Measurements from ENCODE around the gene TBC1D23. TPM values are rescaled to one million over a fixed set of nuclear protein-coding genes. Genes with fewer than 3 reads are reported as not detected.
"Not testable (repeated sequence)": the region's sequence is repeated elsewhere in the genome, so short reads cannot be mapped to it uniquely, and the experiment has no call there.

Gene TBC1D23
- total RNA-seq, 2 experiments from 2014 or later, result 28.6 to 29.3 TPM

DNA sequence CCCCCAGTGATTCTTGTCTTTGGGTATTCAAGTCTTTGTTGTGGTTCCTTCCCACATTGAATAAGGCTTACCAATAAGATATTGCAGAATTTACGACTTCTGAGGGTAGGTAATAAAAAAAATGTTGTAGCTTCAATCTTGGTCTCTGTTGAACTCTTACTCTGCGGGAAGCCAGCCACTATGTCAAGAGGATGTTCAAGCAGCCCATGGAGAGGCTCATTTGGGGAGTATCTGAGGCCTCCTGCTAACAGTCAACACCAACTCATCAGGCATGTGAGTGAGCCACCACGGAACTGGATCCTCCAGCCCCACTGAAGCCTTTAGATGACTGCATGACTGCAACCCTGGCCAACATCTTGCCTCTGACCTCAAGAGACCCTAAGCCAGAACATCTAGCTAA lies 3.2 kb upstream of the TBC1D23 start:
- H3K9me3 Mint-ChIP-seq (ENCODE audit: insufficient read depth), result no peaks in the 10 kb centered on the region
- no peak overlapping the region for H3K4me3 Mint-ChIP-seq
- peaks cover 44% of the 10 kb centered on the region for H3K4me1 Mint-ChIP-seq (ENCODE audit: low read depth)
- ChIA-PET CTCF (interaction anchor here (1.1 to 5.8 kb wide), 9 partner anchors 14 to 425 kb away, joined by 3 to 181 read pairs (median 5); no protein-coding TSS in a partner anchor), POLR2A (no interaction called here)
- H3K36me3 Mint-ChIP-seq (ENCODE audit: low read depth), result no peaks in the 10 kb centered on the region
- ATAC-seq (no peak), DNase-seq (no peak)
- no peaks in the 10 kb centered on the region for H3K27me3 Mint-ChIP-seq (ENCODE audit: low read depth)
- no peak overlapping the region for H3K27ac Mint-ChIP-seq

DNA sequence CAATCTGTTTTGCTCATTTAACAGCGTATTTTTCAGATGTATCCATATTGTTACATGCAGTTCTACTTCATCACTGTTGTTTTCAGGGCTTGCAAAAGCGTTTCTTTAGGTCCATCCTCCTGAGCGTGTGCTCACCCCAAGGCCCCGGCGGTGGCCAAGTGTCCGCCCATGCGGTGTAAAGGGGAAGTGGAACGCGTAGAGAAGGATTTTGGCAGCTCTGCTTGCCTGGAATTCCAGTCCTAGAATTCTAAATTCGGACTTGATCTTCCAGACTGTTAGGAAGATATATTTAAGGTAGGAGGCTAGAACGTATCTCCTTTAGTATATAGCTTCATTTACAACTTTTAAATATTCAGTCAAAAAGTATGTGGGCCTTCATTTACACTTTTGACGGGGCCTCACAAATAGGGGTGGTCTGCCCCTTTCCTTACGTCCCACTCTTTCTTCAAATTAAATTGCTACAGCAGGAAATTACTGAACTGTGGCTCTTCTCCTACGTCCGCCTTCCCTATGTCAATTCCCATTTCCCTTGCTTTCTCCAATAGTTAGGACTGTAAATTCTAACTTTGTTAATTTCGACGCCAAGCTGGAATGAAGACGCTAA lies 609 bp upstream of the TBC1D23 start:
- DNase-seq (no peak), ATAC-seq (no peak)
- POLR2A ChIA-PET, result interaction anchor here (0.6 to 1.9 kb wide), 11 partner anchors 9 to 454 kb away, joined by 3 to 12 read pairs (median 3); partner anchors contain the start of genes LNP1, NIT2, TFG and TOMM70
- Mint-ChIP-seq H3K4me1 (ENCODE audit: low read depth) (peaks cover 51% of the 10 kb centered on the region), H3K4me3 (peak overlapping the region; percentile 88), H3K9me3 (ENCODE audit: insufficient read depth) (no peaks in the 10 kb centered on the region), H3K27ac (peak overlapping the region; percentile 94), H3K36me3 (ENCODE audit: low read depth) (no peaks in the 10 kb centered on the region), H3K27me3 (ENCODE audit: low read depth) (no peaks in the 10 kb centered on the region)
- CTCF ChIA-PET, result interaction anchor here (0.7 to 2.7 kb wide), 13 partner anchors 9 to 437 kb away, joined by 3 to 18 read pairs (median 5); no protein-coding TSS in a partner anchor

DNA sequence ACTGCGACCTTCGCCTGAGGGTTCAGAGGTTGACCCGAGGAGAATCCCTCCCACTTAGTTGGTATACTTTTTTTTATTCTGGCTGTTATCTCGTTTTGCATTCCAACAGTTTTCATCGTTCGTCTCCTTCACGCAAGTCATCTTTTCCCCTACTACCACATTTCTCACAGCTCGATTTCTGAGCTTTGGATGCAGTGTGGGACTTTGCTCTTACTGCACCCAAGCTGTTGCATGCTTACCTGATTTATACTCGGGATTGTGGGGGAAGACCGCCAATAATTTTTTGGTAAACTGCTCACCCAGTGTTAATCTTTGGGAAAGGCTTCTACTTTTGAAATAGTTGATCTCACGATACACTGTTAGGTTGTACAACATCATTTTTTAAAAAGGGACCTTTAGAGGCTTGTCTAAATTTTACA lies 702 bp downstream of the TBC1D23 start:
- Mint-ChIP-seq H3K9me3 (ENCODE audit: insufficient read depth) (no peaks in the 10 kb centered on the region), H3K27me3 (ENCODE audit: low read depth) (no peaks in the 10 kb centered on the region), H3K4me1 (ENCODE audit: low read depth) (peaks cover 51% of the 10 kb centered on the region), H3K27ac (peak overlapping the region; percentile 94), H3K4me3 (peak overlapping the region; percentile 88), H3K36me3 (ENCODE audit: low read depth) (no peaks in the 10 kb centered on the region)
- DNase-seq (no peak), ATAC-seq (no peak)
- POLR2A ChIA-PET, result interaction anchor here (1.2 to 1.9 kb wide), 2 partner anchors 8 to 140 kb away, joined by 6 to 12 read pairs; partner anchors contain the start of genes LNP1 and TOMM70
- CTCF ChIA-PET, result interaction anchor here (1.5 to 2.7 kb wide), 4 partner anchors 189 to 430 kb away, joined by 5 to 18 read pairs (median 10); no protein-coding TSS in a partner anchor

DNA sequence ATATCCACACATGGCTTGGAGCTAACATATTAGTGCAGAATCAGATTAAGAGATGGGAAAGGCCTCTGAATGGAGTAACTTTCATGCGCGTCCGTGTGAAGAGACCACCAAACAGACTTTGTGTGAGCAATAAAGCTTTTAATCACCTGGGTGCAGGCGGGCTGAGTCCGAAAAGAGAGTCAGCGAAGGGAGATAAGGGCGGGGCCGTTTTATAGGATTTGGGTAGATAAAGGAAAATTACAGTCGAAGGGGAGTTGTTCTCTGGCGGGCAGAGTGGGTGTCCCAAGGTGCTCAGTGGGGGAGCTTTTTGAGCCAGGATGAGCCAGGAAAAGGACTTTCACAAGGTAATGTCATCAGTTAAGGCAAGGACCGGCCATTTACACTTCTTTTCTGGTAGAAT lies 2.1 kb downstream of the TBC1D23 start:
- CTCF ChIA-PET, result not testable (repeated sequence)

DNA sequence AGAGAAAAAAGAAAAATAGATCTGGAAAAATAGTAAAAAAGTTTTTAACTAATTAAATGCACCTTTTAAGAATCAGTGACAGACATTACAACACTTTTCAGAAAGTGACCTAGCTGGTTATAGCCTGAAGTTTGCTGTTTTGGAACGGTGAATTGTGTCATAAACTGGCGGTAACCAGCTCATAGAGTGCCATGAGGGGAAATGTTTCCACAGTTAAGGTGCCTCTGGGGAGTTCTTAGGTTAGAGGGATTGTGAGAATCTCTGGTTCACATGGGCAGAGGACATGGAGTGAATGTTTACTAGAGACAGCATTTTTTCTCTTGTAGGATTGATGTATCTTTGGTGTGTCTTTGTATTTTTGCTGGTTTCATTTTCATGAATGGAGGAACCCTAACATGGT lies 2.8 kb downstream of the TBC1D23 start:
- H3K36me3 Mint-ChIP-seq (ENCODE audit: low read depth), result no peaks in the 10 kb centered on the region
- H3K4me3 Mint-ChIP-seq, result no peak overlapping the region

More for the DNA sequence above, 2.1 kb downstream of the TBC1D23 start:
- H3K4me3 Mint-ChIP-seq; H3K9me3 Mint-ChIP-seq (ENCODE audit: insufficient read depth); DNase-seq; H3K27me3 Mint-ChIP-seq (ENCODE audit: low read depth); POLR2A ChIA-PET; H3K27ac Mint-ChIP-seq; ATAC-seq; H3K36me3 Mint-ChIP-seq (ENCODE audit: low read depth): not testable (repeated sequence)
- peaks cover 41% of the 10 kb centered on the region for H3K4me1 Mint-ChIP-seq (ENCODE audit: low read depth)

DNA sequence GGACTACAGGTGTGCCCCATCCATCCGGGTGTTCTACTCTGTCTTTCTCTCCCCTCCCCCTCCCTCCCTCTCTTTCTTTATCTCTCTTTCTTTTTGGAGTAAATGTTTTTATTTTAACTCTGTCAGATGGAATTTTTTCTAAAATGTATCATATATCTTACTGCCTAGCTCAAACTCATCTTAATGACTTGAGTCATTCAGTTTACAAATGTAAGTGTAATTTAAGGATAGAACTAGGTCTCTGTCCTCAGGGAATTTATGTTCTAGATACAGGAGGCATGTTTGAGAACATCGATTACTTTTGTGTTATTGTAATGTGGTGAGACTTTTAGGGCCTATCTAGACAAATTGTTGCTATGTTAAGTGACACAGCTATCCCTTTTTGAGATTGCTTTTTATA lies 3.5 kb downstream of the TBC1D23 start:
- POLR2A ChIA-PET, result interaction anchor here (1.0 kb wide), 1 partner anchor 190 kb away, joined by 4 read pairs; no protein-coding TSS in a partner anchor
- CTCF ChIA-PET, result interaction anchor here (0.6 to 1.2 kb wide), 4 partner anchors 10 to 435 kb away, joined by 3 to 4 read pairs (median 4); no protein-coding TSS in a partner anchor
- H3K27ac Mint-ChIP-seq, result no peak overlapping the region
- no peaks in the 10 kb centered on the region for H3K27me3 Mint-ChIP-seq (ENCODE audit: low read depth)
- no peaks in the 10 kb centered on the region for H3K36me3 Mint-ChIP-seq (ENCODE audit: low read depth)
- DNase-seq (no peak), ATAC-seq (no peak)
- H3K9me3 Mint-ChIP-seq (ENCODE audit: insufficient read depth), result no peaks in the 10 kb centered on the region
- peaks cover 42% of the 10 kb centered on the region for H3K4me1 Mint-ChIP-seq (ENCODE audit: low read depth)
- no peak overlapping the region for H3K4me3 Mint-ChIP-seq

More for the DNA sequence above, 2.8 kb downstream of the TBC1D23 start:
- ChIA-PET CTCF (interaction anchor here (1.0 to 1.2 kb wide), 2 partner anchors 9 to 434 kb away, joined by 3 to 4 read pairs; no protein-coding TSS in a partner anchor), POLR2A (interaction anchor here (1.0 kb wide), 1 partner anchor 189 kb away, joined by 4 read pairs; no protein-coding TSS in a partner anchor)
- H3K27ac Mint-ChIP-seq, result no peak overlapping the region
- H3K27me3 Mint-ChIP-seq (ENCODE audit: low read depth), result no peaks in the 10 kb centered on the region
- H3K9me3 Mint-ChIP-seq (ENCODE audit: insufficient read depth), result no peaks in the 10 kb centered on the region
- no peak for ATAC-seq
- no peak for DNase-seq
- H3K4me1 Mint-ChIP-seq (ENCODE audit: low read depth), result peaks cover 41% of the 10 kb centered on the region

DNA sequence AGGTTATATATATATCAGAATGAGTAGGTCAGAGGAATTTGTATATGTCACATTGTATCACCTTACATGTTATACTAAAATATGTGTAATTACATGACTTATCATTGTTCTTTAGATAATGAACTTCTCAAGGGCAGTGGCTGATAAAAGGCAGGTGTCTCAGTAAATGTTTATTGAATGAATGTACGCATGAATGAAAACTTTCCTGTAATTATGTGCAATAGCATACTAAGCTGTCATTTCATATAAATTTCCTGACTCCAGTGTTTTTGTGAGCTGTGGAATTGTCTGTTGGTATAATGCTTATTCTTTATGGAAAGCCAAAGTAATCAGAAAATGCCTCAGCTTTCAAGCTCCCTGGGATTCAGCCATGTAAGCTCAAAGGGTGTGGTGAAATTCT lies 4.2 kb downstream of the TBC1D23 start:
- Mint-ChIP-seq H3K4me3 (no peak overlapping the region), H3K9me3 (ENCODE audit: insufficient read depth) (no peaks in the 10 kb centered on the region), H3K36me3 (ENCODE audit: low read depth) (no peaks in the 10 kb centered on the region), H3K27me3 (ENCODE audit: low read depth) (no peaks in the 10 kb centered on the region), H3K4me1 (ENCODE audit: low read depth) (peaks cover 38% of the 10 kb centered on the region), H3K27ac (no peak overlapping the region)
- POLR2A ChIA-PET, result no interaction called here
- DNase-seq, result no peak
- no peak for ATAC-seq
- CTCF ChIA-PET, result interaction anchor here (0.7 to 1.2 kb wide), 2 partner anchors 9 to 196 kb away, joined by 3 read pairs; no protein-coding TSS in a partner anchor

DNA sequence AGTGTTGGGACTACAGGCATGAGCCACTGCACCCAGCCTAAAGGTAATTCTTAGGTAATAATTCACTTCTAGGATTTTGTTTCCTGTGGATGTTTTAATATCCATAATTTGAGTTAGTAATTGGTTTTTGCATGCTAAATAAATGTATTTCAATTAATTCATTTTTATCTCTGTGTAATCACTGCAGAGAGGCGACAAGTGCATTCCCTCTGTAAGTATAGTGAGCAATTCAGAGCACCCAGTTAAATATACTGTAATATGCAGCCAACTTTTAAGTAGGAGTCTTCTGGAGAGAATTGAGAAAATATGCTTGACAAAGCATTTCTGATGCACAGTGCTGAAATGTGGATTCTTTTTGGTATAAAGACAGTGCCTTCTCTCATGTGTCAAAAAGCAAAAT lies 5.7 kb downstream of the TBC1D23 start:
- DNase-seq, result no peak
- POLR2A ChIA-PET, result no interaction called here
- H3K4me1 Mint-ChIP-seq (ENCODE audit: low read depth), result peaks cover 32% of the 10 kb centered on the region

DNA sequence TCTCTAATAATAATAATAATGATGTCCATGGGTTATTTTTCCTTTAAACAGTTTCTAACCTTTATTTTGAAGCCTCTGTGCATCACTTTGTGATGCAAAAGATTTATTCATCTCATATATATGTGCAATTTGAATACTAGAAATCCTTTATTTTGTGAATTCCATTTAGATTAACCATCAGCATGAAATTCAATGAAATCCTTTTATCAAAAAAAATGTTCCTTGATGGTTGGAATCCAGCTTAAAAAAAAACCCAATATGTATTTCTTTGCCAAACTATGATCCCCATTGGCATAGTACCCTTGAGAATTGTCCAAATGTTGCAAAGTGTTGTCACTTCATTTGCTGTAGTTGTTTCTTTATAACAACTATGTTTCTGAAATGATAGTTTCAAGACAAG lies 7.4 kb downstream of the TBC1D23 start:
- Mint-ChIP-seq H3K4me3 (no peak overlapping the region), H3K27ac (no peak overlapping the region), H3K27me3 (ENCODE audit: low read depth) (no peaks in the 10 kb centered on the region), H3K4me1 (ENCODE audit: low read depth) (peaks cover 21% of the 10 kb centered on the region), H3K9me3 (ENCODE audit: insufficient read depth) (no peaks in the 10 kb centered on the region), H3K36me3 (ENCODE audit: low read depth) (no peaks in the 10 kb centered on the region)
- no peak for ATAC-seq
- ChIA-PET CTCF (interaction anchor here (1.4 kb wide), 1 partner anchor 14 kb away, joined by 3 read pairs; no protein-coding TSS in a partner anchor), POLR2A (no interaction called here)
- no peak for DNase-seq

More for the DNA sequence above, 5.7 kb downstream of the TBC1D23 start:
- no peaks in the 10 kb centered on the region for H3K36me3 Mint-ChIP-seq (ENCODE audit: low read depth)
- H3K27ac Mint-ChIP-seq, result no peak overlapping the region
- no peaks in the 10 kb centered on the region for H3K27me3 Mint-ChIP-seq (ENCODE audit: low read depth)
- ATAC-seq, result no peak
- H3K9me3 Mint-ChIP-seq (ENCODE audit: insufficient read depth), result no peaks in the 10 kb centered on the region
- H3K4me3 Mint-ChIP-seq, result no peak overlapping the region
- CTCF ChIA-PET, result no interaction called here

DNA sequence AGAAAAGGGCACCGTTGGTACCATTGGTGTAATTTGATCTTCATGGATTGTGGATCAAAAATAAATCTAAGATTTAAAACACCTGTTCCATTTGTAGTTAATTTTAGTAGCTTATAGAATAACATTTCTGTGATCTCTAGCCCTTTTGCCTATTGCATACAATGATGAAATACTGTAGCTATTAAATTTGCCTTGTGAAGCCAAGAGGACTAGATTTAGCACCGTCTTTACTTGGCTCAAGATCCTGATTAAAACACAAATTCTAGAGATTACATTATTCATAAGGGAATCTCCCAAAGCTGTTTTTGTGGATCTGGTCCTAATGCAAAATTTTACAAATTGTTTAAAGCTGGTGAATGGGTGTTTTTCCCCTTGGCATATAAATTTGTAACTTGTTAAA lies 8.2 kb downstream of the TBC1D23 start:
- ChIA-PET CTCF (interaction anchor here (0.9 to 2.2 kb wide), 3 partner anchors 9 to 437 kb away, joined by 5 to 7 read pairs (median 6); partner anchors contain the start of gene TBC1D23), POLR2A (interaction anchor here (2.3 kb wide), 1 partner anchor 8 kb away, joined by 12 read pairs; the partner anchor contains the start of gene TBC1D23)
- H3K36me3 Mint-ChIP-seq (ENCODE audit: low read depth), result no peaks in the 10 kb centered on the region
- no peak overlapping the region for H3K4me3 Mint-ChIP-seq
- ATAC-seq (no peak), DNase-seq (no peak)
- H3K9me3 Mint-ChIP-seq (ENCODE audit: insufficient read depth), result no peaks in the 10 kb centered on the region
- H3K27ac Mint-ChIP-seq, result no peak overlapping the region
- no peaks in the 10 kb centered on the region for H3K27me3 Mint-ChIP-seq (ENCODE audit: low read depth)
- peaks cover 13% of the 10 kb centered on the region for H3K4me1 Mint-ChIP-seq (ENCODE audit: low read depth)

DNA sequence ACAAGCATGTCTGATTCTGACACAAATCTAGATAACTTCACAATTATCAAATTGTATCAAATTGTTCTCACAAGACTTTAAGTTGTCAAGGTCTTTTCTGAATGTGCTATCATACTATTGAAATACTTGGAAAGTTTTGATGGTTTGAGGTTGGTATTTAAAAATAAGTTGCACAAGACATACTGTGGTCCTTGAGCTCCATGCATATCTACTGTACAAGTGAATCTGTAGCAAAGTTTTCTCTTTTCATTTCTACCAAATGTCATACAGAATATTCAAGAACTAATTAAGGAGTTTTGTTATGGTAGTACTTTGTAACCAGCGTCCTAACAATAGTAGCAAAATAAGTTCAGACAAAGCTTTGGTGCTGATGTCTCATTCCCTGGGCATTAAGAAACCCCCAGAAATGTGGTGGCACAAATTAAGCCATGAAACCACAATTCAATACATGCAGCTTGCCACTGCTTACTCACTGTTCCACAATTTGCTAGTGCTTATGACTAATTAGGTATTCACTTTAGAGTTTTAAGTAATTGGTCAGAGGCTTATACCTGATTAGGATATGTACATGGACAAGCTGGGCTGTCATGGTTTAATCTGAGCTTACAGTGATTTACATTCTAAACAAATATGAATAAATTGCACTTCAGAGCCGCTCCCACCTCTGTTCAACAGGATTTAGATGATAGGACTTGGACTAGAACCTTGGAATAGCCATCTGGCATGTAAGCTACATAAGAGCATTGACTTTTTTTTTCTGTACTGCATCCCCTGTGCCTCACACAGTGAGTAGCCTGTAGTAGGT lies 8.8 kb downstream of the TBC1D23 start:
- no peak overlapping the region for H3K4me3 Mint-ChIP-seq
- H3K36me3 Mint-ChIP-seq (ENCODE audit: low read depth), result no peaks in the 10 kb centered on the region
- DNase-seq (no peak), ATAC-seq (no peak)
- no peaks in the 10 kb centered on the region for H3K27me3 Mint-ChIP-seq (ENCODE audit: low read depth)
- H3K9me3 Mint-ChIP-seq (ENCODE audit: insufficient read depth), result no peaks in the 10 kb centered on the region
- H3K4me1 Mint-ChIP-seq (ENCODE audit: low read depth), result peaks cover 7% of the 10 kb centered on the region
- no peak overlapping the region for H3K27ac Mint-ChIP-seq
- POLR2A ChIA-PET, result interaction anchor here (2.3 kb wide), 1 partner anchor 9 kb away, joined by 12 read pairs; the partner anchor contains the start of gene TBC1D23
- CTCF ChIA-PET, result interaction anchor here (0.9 to 2.2 kb wide), 3 partner anchors 9 to 438 kb away, joined by 5 to 7 read pairs (median 6); partner anchors contain the start of gene TBC1D23

Measured in activated CD8-positive, alpha-beta T cell treated with anti-CD3 and anti-CD28 coated beads, Interleukin-2, amount 10 ng/mL, durations not matched to agents 7 days and 5 days (primary cell).